ENCODE measurements around the gene C11orf86.
A peak's percentile ranks its signal among the peaks of the same experiment; 100 is the strongest.
"Not testable (repeated sequence)": the region's sequence is repeated elsewhere in the genome, so short reads cannot be mapped to it uniquely, and the experiment has no call there.

Gene C11orf86

GRCh38 chr11:66967670-66968425 lies 7.3 kb upstream of the C11orf86 start:
- DNase-seq = peak; percentile 95

DNA sequence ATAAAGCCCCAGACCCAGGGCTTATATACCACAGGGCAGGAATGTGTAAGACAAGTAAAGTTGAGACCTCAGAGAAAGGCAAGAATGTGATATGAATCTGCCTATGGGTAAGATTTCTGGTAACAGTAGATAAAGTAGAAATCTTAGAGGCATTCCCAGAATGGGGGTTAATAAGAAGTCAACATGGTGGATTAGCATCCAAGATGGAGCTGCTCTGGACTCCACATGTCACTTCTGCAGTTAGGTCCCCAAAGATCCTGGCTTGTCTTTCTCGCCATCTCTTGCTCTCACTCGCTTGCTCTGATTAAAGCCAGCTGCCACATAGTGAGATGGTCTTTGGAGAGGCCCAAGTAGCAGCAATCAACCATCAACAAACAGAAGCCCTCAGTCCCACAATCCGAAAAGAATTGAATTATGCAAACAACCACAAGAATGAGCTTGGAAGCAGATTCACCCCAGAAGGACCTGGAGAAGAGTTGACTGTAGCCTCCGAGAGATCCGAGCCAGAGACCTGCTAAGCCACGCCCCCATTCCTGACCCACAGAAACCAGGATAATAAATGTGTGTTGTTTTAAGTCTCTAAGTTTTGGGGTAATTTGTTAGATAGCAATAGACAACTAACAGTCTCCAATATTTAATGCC lies 5.4 kb upstream of the C11orf86 start:
- DNase-seq = peak; percentile 96

GRCh38 chr11:66970371-66970806 lies 4.7 kb upstream of the C11orf86 start:
- peak; percentile 43 for DNase-seq

DNA sequence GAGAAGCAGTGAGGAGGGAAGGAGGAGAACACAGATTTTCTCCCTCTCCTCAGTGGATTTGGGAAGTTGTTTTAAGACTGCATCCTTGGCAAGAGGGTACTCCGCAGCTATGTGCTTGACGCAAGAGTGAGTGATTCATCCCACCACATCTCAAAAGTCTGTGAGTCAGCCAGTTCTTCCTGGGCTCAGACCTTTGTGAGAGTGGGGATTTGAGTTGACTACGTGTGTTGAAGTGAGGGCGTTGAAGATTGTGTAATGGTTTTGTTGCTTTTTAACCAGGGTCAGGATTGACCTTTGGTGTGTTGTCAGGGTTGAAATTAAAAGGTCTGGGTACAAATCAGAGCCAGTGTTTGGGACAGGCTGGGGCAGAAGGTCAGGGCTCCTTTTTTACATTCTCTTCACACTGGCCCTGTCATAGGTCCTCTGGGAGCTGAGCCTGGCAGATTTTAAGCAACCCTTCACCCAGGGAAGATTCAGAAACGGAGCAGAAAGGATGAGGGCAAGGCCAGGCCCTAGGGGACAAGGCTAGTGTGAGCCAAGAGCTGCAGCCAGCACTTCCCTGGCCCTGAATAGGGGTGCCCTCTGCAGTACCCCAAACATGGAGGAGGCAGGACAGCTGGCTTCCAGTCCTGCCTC lies 4.2 kb upstream of the C11orf86 start:
- peak; percentile 100 for DNase-seq

DNA sequence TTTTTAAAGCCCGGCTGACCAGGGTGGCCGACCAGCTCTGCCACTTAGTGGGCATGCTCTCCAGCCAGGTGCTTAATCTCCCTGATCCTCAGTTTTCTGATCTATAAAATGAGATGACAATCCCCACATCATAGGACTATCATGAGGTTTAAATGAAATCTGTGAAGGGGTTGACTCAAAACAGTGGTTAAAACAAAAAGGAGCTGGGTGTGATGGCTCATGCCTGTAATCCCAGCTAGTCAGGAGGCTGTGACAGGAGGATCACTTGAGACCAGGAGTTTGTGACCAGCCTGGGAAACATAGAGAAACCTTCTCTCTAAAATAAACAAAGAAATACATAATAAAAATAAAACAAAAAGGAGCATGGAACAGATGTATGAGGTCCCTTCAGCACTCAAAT lies 3.6 kb upstream of the C11orf86 start:
- DNase-seq = peak; percentile 42

DNA sequence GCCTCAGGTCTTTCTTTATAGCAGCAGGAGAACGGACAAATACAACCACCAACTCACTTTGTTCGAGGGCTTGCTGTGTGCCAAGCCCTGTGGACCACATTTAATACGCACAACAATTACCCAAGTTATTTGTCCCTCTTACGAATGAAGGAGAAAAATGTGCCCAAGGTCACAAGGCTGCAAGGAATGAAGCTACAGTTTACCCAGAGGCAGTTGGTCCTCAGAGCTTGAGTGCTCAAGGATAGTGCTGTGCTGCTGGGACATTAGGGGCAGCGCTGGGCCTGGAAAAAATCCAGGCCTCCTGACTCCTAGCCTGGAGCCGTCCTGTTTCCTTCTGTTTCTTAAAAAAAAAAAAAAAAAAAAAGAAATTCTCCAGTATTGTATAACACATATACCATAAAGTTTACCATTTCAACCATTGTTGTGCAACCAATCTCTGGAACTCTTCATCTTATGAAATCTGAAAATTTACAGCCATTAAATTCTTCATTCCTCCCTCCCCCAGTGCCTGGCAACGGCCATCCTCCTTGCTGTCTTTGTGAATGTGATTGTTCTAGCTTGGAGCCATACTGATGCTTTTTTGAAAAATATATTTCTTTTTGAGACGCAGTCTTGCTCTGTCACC lies 1.0 kb upstream of the C11orf86 start:
- peak; percentile 74 for DNase-seq

DNA sequence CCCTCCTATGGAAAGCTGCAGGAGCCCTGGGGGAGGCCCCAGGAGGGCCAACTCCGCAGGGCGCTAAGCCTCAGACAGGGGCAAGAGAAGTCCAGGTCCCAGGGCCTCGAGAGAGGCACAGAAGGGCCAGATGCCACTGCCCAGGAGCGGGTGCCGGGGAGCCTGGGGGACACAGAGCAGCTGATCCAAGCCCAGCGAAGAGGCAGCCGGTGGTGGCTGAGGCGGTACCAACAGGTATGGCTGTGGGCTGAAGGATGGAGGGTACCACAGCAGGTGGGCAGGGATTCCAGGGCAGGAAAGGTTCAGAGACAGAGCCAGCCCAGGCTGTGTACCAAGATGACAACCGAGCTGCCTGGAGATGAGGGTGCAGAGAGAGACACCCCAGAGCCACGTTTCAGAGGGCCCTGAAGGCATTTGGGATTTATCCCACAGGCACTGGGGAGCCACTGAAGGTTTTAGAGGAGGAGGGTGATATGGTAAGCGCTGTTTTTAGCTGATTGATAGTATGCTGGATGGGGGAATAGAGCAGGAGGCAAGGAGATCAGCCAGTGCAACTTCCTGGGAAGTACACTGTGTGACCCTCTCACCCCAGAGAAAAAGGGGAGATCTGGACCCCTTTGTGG lies 412 bp downstream of the C11orf86 start:
- DNase-seq = no peak

DNA sequence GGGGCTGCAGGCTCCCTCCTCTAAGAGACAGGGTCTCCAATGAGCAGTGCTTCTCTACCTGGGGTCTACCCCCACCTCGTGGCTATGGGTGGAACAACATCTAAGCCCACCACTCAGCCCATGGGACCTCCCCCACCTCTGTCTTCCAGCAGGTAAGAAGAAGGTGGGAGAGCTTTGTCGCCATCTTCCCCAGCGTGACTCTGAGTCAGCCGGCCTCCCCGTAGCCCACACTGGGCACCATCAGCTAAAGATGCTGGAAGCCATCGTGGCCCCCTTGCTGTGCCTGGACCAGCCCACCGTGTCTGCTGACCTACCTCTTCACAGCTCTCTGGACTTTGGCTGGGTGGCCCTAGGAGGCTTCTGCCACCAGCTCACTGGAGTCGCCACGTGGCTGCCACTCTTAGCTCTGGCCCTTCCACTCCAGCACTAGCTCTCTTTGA lies 944 bp downstream of the C11orf86 start:
- DNase-seq = no peak

GRCh38 chr11:66976925-66977324 lies 1.8 kb downstream of the C11orf86 start:
- no peak for DNase-seq

DNA sequence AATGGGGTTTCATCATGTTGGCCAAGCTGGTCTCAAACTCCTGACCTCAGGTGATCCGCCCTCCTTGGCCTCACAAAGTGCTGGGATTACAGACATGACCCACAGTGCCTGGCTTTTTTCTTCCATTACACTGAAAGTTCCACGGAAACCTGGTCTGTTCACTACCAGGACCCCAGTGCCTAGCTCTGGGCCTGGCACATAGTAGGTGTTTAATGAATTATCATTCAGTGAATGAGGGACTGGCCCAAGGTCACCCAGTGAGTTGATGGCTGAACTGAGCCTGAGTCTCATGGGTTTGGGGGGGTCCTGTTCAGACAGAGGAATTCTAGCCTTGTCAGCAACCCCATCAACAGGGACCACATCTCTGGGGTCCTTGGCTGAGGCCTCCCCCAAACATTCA lies 3.1 kb downstream of the C11orf86 start:
- no peak for DNase-seq

- DNase-seq = no peak
Observed at GRCh38 chr11:66978717-66979116, 3.6 kb downstream of the C11orf86 start.

GRCh38 chr11:66979336-66979980 lies 4.4 kb downstream of the C11orf86 start:
- DNase-seq = peak; percentile 71

DNA sequence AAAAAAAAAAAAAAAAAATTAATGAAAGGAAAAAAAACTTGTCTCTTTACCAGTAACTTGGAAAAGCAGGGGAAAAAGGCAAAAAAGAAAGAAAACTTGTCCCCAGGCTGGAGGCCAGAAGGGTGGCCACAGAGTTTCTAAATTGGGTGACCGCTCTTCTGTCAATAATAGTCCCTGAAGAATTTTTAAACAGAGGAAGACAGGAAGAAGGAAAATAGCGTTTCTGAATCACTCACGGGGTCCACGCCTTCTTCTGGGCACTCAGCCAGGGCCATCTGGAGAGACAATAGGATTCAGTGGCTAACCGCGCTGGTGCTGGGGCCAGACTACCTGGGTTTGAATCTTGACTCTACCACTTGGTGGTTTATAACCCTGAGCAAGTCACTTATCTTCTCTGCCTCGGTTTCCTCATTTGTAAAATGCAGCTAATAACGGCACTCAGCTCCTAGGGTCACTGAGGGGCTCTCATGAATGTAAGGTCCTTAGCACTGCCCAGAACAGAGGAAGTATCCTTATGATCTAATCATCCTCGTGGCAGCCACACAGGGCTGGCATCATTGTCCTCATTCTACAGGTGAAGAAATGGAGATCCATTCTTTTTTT lies 7.0 kb downstream of the C11orf86 start:
- peak; percentile 96 for DNase-seq

DNA sequence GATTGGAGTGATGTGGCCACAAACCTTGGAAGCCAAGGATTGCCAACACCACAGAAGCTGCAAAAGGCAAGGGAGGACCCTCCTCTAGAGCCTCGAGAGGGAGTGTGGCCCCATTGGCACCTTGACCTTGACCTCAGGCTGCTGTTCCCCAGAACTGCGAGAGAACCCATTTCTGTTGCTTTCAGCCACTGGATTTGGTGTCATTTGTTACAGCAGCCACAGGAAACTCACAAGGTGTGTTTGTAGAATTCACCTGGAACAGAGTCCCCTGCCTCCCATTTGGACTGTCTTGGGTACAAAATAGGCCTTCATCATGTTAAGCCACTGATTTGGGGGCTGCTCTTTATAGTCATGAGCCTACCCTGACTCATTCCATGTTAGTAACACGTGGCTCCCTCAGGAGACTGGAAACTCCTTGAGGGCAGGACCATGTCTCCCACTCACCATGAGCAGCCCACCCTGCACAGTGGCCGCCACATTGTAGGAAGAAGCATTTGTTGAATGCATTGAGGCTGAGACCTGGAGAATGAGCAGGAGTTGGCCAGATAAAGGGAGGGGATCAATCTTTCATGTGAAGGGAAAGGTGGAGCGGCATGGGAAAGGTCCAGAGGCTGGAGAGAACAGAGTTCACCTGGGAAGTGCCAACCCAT lies 8.3 kb downstream of the C11orf86 start:
- DNase-seq = no peak

- no peak for DNase-seq
Observed at GRCh38 chr11:66985508-66986177, 10.5 kb downstream of the C11orf86 start.

GRCh38 chr11:66986178-66986545 lies 11.1 kb downstream of the C11orf86 start:
- no peak for DNase-seq

DNA sequence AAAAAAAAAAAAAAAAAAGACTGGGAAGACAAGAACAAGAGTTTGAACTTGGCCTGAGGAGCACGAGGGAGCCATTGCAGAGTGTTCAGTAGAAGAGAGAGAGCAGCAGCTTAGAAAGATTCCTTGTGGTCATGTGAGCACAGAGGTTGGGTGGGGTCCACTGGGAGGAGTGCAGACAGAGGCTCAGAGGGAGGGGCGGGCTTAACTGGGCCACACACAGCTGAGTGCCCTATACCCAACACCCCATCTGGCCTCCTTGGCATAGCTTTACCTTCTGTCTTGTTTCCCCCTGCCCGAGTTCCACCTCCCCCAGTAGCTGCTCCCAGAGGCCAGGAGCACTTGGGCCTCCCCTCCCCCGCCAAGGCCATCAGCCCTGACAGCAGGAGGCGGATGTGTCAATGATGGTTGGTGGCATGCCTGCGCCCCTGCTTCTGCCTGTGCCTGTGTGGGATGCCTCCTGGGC lies 12.1 kb downstream of the C11orf86 start:
- DNase-seq = no peak

GRCh38 chr11:66987924-66988637 lies 13.0 kb downstream of the C11orf86 start:
- no peak for DNase-seq

DNA sequence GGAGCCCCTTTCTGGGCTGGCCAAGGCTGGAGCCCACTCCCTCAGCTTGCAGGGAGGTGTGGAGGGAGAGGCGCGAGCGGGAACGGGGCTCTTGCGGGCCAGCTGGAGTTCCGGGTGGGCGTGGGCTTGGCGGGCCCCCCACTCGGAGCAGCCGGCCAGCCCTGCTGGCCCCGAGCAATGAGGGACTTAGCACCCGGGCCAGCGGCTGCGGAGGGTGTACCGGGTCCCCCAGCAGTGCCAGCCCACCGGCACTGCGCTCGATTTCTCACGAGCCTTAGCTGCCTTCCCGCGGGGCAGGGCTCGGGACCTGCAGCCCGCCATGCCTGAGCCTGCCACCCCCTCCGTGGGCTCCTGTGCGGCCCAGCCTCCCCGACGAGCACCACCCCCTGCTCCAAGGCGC lies 13.6 kb downstream of the C11orf86 start:
- DNase-seq = not testable (repeated sequence)

GRCh38 chr11:66989360-66989759 lies 14.3 kb downstream of the C11orf86 start:
- not testable (repeated sequence) for DNase-seq
